ENCODE measurements around the gene GPR161. TPM values are rescaled to one million over a fixed set of nuclear protein-coding genes. Genes with fewer than 3 reads are reported as not detected.
"Not testable (repeated sequence)": the region's sequence is repeated elsewhere in the genome, so short reads cannot be mapped to it uniquely, and the experiment has no call there.

GPR161 gene
- total and polyA plus RNA-seq, 8 donors, result 9.3 to 37.7 (median 26.6) TPM

DNA sequence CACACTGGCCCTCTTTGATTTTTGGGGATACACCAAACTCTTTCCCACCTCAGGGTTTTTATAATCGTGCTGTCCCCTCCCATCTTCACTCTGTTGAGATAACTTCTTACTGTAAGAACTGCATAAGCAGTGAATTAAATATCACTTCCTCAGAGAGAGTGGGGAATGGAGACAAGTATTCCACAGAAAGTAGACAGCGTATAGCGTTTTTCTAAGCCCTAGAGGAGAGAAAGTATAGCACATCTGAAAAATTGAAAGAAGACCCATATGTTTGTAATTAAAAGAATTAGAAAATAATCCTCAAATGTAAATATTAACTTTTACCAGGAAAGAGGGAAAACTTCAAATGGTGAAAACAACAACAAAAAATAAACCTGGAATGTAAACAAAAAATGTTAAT is 67.3 kb downstream of the GPR161 start:
- Histone ChIP-seq H3K4me3 (no peak overlapping the region), H3K9me3 (no peaks in the 10 kb centered on the region), H3K36me3 (peaks cover 0 to 81% of the 10 kb centered on the region in 2 donors), H3K27me3 (no peaks in the 10 kb centered on the region), H3K27ac (no peak overlapping the region), H3K4me1 (no peaks in the 10 kb centered on the region)
- TF ChIP-seq, protein P1, sequence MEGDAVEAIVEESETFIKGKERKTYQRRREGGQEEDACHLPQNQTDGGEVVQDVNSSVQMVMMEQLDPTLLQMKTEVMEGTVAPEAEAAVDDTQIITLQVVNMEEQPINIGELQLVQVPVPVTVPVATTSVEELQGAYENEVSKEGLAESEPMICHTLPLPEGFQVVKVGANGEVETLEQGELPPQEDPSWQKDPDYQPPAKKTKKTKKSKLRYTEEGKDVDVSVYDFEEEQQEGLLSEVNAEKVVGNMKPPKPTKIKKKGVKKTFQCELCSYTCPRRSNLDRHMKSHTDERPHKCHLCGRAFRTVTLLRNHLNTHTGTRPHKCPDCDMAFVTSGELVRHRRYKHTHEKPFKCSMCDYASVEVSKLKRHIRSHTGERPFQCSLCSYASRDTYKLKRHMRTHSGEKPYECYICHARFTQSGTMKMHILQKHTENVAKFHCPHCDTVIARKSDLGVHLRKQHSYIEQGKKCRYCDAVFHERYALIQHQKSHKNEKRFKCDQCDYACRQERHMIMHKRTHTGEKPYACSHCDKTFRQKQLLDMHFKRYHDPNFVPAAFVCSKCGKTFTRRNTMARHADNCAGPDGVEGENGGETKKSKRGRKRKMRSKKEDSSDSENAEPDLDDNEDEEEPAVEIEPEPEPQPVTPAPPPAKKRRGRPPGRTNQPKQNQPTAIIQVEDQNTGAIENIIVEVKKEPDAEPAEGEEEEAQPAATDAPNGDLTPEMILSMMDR (IDR thresholded peaks at IDR 0.05), result no peak
- ATAC-seq (no peak), DNase-seq (no peak)
- intact Hi-C loops (cut with DNase I), result no loop called here

DNA sequence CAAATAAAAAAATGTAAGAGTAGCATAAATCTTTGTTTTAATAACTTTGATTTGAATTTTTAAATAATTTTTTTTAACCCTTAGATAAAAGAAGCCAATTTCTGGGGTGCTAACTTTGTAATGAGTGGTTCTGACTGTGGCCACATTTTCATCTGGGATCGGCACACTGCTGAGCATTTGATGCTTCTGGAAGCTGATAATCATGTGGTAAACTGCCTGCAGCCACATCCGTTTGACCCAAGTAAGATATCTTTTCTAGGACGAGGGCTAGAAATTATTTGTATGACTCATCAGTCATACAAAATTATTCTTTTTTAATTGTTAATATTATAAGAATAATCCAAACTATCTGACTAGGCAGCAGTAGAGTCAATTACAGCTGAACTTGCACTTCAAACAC is 71.2 kb downstream of the GPR161 start:
- no peak for DNase-seq
- no peak overlapping the region for H3K4me3 ChIP-seq
- ATAC-seq, result no peak
- TF ChIP-seq, protein P1 (IDR thresholded peaks at IDR 0.05), result no peak
- H3K9me3 ChIP-seq, result no peaks in the 10 kb centered on the region
- no peak overlapping the region for H3K27ac ChIP-seq
- no peaks in the 10 kb centered on the region for H3K27me3 ChIP-seq
- intact Hi-C loops (cut with DNase I), result no loop called here
- H3K4me1 ChIP-seq, result no peaks in the 10 kb centered on the region
- peaks cover 0 to 54% of the 10 kb centered on the region in 2 donors for H3K36me3 ChIP-seq

GRCh38 chr1:168064216-168064615 is 72.5 kb downstream of the GPR161 start:
- Histone ChIP-seq H3K4me1 (no peaks in the 10 kb centered on the region), H3K36me3 (peaks cover 0 to 41% of the 10 kb centered on the region in 2 donors), H3K27ac (no peak overlapping the region), H3K9me3 (no peaks in the 10 kb centered on the region), H3K27me3 (no peaks in the 10 kb centered on the region), H3K4me3 (no peak overlapping the region)
- intact Hi-C loops (cut with DNase I), result no loop called here
- ATAC-seq (no peak), DNase-seq (no peak)
- TF ChIP-seq, protein P1 (IDR thresholded peaks at IDR 0.05), result no peak

GRCh38 chr1:168057921-168058320 is 78.8 kb downstream of the GPR161 start:
- no peaks in the 10 kb centered on the region for H3K4me1 ChIP-seq
- no peaks in the 10 kb centered on the region for H3K9me3 ChIP-seq
- intact Hi-C loops (cut with DNase I), result no loop called here
- TF ChIP-seq, protein P1 (IDR thresholded peaks at IDR 0.05), result no peak
- no peak overlapping the region for H3K27ac ChIP-seq
- DNase-seq, result no peak
- no peak for ATAC-seq
- no peak overlapping the region for H3K4me3 ChIP-seq
- peaks cover 0 to 4% of the 10 kb centered on the region in 2 donors for H3K36me3 ChIP-seq
- H3K27me3 ChIP-seq, result no peaks in the 10 kb centered on the region

DNA sequence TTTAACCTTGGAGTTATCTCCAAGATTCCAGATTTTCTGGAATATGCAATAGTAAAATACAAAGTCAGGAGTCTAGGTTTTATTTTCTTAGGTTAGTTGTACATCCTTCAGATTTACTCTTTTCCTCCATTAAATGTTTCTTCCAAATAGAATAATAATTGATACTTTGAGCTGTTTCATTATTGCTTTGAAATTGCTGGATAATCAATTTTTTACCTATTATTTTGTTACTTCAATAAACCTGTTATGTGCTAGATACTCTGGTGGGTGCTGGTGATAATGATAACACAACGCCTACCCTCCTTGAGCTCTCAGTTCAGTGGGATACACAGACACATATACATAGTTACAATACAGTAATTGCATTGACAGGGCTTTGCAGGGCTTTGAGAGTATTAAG is 79.4 kb downstream of the GPR161 start:
- Histone ChIP-seq H3K4me3 (no peak overlapping the region), H3K36me3 (peaks cover 0 to 4% of the 10 kb centered on the region in 2 donors), H3K27ac (no peak overlapping the region), H3K4me1 (no peaks in the 10 kb centered on the region), H3K27me3 (no peaks in the 10 kb centered on the region), H3K9me3 (no peaks in the 10 kb centered on the region)
- TF ChIP-seq, protein P1 (IDR thresholded peaks at IDR 0.05), result no peak
- DNase-seq (no peak), ATAC-seq (no peak)
- intact Hi-C loops (cut with DNase I), result no loop called here

DNA sequence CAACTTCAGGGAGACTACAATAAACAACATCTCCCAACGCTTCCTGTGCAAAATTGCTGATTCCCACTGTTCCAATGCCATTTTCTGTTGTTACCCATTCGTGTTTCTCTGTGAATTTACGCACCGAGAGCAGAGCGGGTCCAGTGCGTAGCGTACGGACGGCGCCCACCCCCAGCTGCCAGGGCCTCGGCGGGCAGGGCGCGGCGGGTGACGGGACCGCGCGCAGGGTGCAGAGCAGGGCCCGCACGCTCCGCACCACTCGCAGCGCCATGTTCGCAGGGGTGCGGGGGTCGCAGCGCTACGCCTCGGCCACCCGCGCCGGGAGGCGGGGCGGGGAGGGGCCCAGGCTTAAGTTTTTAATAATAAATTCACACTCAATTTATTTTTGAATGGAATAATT is 80.6 kb downstream of the GPR161 start:
- intact Hi-C loops (cut with DNase I); DNase-seq; H3K4me3 ChIP-seq; H3K9me3 ChIP-seq; H3K4me1 ChIP-seq; H3K27ac ChIP-seq; H3K36me3 ChIP-seq; H3K27me3 ChIP-seq: not testable (repeated sequence)
- ATAC-seq, result peak; percentile 60

All from left lung (tissue), 10 donors.